ENCODE data around the gene GSDMA.

DNA sequence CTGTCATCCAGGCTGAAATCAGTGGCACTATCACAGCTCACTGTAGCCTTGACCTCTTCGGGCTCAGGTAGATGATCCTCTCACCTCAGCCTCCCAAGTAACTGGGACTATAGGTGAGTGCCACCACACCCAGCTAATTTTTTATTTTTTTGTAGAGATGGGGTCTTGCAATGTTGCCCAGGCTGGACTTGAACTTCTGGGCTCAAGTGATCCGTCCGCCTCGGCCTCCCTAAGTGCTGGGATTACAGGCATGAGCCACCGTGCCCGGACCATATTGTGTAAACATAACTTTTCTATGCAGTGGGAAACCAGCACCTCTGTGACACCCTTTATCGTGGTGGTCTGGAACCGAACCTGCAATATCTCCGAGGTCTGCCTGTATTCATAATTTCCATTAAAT, 41.3 kb downstream of the GSDMA start:
- TF ChIP-seq POLR2A (IDR thresholded peaks at IDR 0.05; ENCODE audit: low read length): no peak
- TF ChIP-seq GATA1 (IDR thresholded peaks at IDR 0.05; ENCODE audit: low read depth, low read length): no peak
